K562 (cell line): ENCODE data around the gene TEAD4. TPM values are rescaled to one million over a fixed set of nuclear protein-coding genes. Genes with fewer than 3 reads are reported as not detected.

ENCODE experiments used
- ATAC-seq: fragments of 200-7000 bp; cut with Tn5 transposase; 3 replicates; pipeline ENCODE4 v1.9.1; 2020; ENCODE audit warnings: moderate library complexity
- BruUV-seq: library from RNA; stranded (reverse); fragments of 400-500 nt; replicated peaks from 2 replicates; lab custom pipeline; 2021; lab: Mats Ljungman, UMichigan
- CTCF ChIA-PET: fragments of 300-600 bp; formaldehyde crosslinking; extraction: SDS; loops from one replicate; lab custom pipeline; 2021; ENCODE audit warnings: low intra/inter-chr PET ratio; lab: Yijun Ruan, JAX
- POLR2A ChIA-PET: fragments of 300-600, 350-650 bp; sonication (Branson Sonifier 250); formaldehyde crosslinking; extraction: SDS; loops from one replicate; lab custom pipeline; 2021; ENCODE audit warnings: antibody characterized with exemption, inconsistent platforms; lab: Yijun Ruan, JAX
- DNase-seq, 4 experiments: peaks; one replicate each; pipeline versions ENCODE4 v3.0.0 to v3.0.0-alpha.2; 2011 to 2018; ENCODE audit warnings: low spot score in 3 of 4, mixed read lengths in 3 of 4; ENCODE audit errors: extremely low read depth in 1 of 4
- FAIRE-seq: peaks from 2 replicates; lab custom pipeline; 2011; peaks lifted over from hg19 to GRCh38; lab: Jason Lieb, UNC
- H2AFZ ChIP-seq: 2 replicates; pipeline ENCODE4 v1.6.0; 2011; ENCODE audit warnings: low read depth, low read length, control low read depth, inconsistent platforms
- H3K27ac ChIP-seq: fragments of 200-600 bp; 3 replicates; pipeline ENCODE4 v1.8.0; 2011; ENCODE audit warnings: low read depth, mild to moderate bottlenecking, control low read depth, inconsistent platforms, low read length, moderate library complexity, mixed read lengths; ENCODE audit errors: extremely low read depth
- H3K27me3 ChIP-seq, 2 experiments: fragments of 300-600 bp in 1 of 2; 2 replicates in 1 of 2; 3 replicates in 1 of 2; pipeline versions ENCODE4 v1.6.0 to v1.8.0; 2011; ENCODE audit warnings: inconsistent platforms in 2 of 2, low read length in 2 of 2, mild to moderate bottlenecking in 1 of 2, mixed read lengths in 1 of 2, moderate library complexity in 1 of 2; ENCODE audit not compliant: control insufficient read depth in 2 of 2, insufficient read depth in 2 of 2
- H3K36me3 ChIP-seq: fragments of 300-600 bp; 3 replicates; pipeline ENCODE4 v1.8.0; 2011; ENCODE audit warnings: mild to moderate bottlenecking, low read length, inconsistent platforms; ENCODE audit not compliant: control insufficient read depth, insufficient read depth
- H3K4me1 ChIP-seq, 2 experiments: fragments of 200-600 bp in 1 of 2; replicated peaks in 1 of 2; 2 replicates in 1 of 2; 3 replicates in 1 of 2; pipeline versions ENCODE4 v1.5.1 to v1.8.0; 2011; ENCODE audit warnings: inconsistent platforms in 2 of 2, low read length in 2 of 2, mild to moderate bottlenecking in 1 of 2, mixed read lengths in 1 of 2, moderate library complexity in 1 of 2; ENCODE audit not compliant: control insufficient read depth in 2 of 2, insufficient read depth in 2 of 2
- H3K4me2 ChIP-seq: 2 replicates; pipeline ENCODE4 v1.6.1; 2011; ENCODE audit warnings: low read length, control low read depth, inconsistent platforms, mixed read lengths; ENCODE audit not compliant: insufficient read depth
- H3K4me3 ChIP-seq: fragments of 200-600 bp; sonication (generic), shearing (Covaris generic); 2 replicates; pipeline ENCODE4 v1.5.1; 2016; ENCODE audit warnings: control low read depth, inconsistent platforms
- H3K79me2 ChIP-seq: fragments of 200-600 bp; 3 replicates; pipeline ENCODE4 v1.8.0; 2011; ENCODE audit warnings: low read length, inconsistent platforms; ENCODE audit not compliant: control insufficient read depth, insufficient read depth
- H3K9ac ChIP-seq, 2 experiments: 2 replicates each; pipeline versions ENCODE4 v1.6.0 to v1.6.1; 2011; ENCODE audit warnings: low read depth in 2 of 2, low read length in 2 of 2, control low read depth in 1 of 2, inconsistent platforms in 1 of 2, mild to moderate bottlenecking in 1 of 2, mixed read lengths in 1 of 2; ENCODE audit not compliant: insufficient read depth in 1 of 2
- H3K9me1 ChIP-seq: one replicate; pipeline ENCODE4 v1.6.0; 2011; ENCODE audit warnings: inconsistent platforms, mild to moderate bottlenecking, low read length, moderate library complexity; ENCODE audit not compliant: control insufficient read depth, insufficient read depth
- H3K9me3 ChIP-seq: replicated peaks from 2 replicates; pipeline ENCODE4 v1.5.1; 2011; ENCODE audit warnings: low read depth, low read length, inconsistent platforms; ENCODE audit not compliant: control insufficient read depth, insufficient read depth
- H4K20me1 ChIP-seq: replicated peaks from 2 replicates; pipeline ENCODE4 v1.6.1; 2011; ENCODE audit warnings: low read length, inconsistent platforms, mixed read lengths; ENCODE audit not compliant: control insufficient read depth, insufficient read depth
- CHD4 ChIP-seq: fragments of 200-600 bp; sonication (generic); IDR thresholded peaks from 3 replicates; pipeline ENCODE4 v1.6.1; 2012; ENCODE audit warnings: low read depth, mild to moderate bottlenecking, mixed read lengths, low read length, inconsistent platforms; ENCODE audit not compliant: insufficient read depth, insufficient replicate concordance, poor library complexity, severe bottlenecking
- CTCF ChIP-seq, 3 experiments: IDR thresholded peaks in 2 of 3; conservative IDR thresholded peaks in 1 of 3; 2 replicates each; pipeline ENCODE4 v1.5.1; 2011 to 2012; ENCODE audit warnings: low read length in 3 of 3, mild to moderate bottlenecking in 3 of 3, control low read depth in 2 of 3, improper control_type of control experiment in 1 of 3, inconsistent platforms in 1 of 3, low read depth in 1 of 3, mixed read lengths in 1 of 3, moderate library complexity in 1 of 3; ENCODE audit not compliant: insufficient read depth in 2 of 3
- E2F3 ChIP-seq: fragments of 250-450 bp; sonication (Bioruptor Pico); IDR thresholded peaks from 2 replicates; pipeline ENCODE4 v1.4.0; 2020; ENCODE audit warnings: mild to moderate bottlenecking
- MEIS2 ChIP-seq: fragments of 450-650 bp; IDR thresholded peaks from 2 replicates; pipeline ENCODE4 v1.6.1; 2014; ENCODE audit warnings: mild to moderate bottlenecking; ENCODE audit not compliant: partially characterized antibody
- PKNOX1 ChIP-seq: fragments of 450-650 bp; IDR thresholded peaks from 2 replicates; pipeline ENCODE4 v1.6.1; 2016
- POLR2AphosphoS5 ChIP-seq: IDR thresholded peaks from 2 replicates; pipeline ENCODE4 v1.6.1; 2011; ENCODE audit warnings: mild to moderate bottlenecking, low read depth, low read length, moderate library complexity; ENCODE audit not compliant: control insufficient read depth, insufficient read depth
- SMC3 ChIP-seq: conservative IDR thresholded peaks from 2 replicates; pipeline ENCODE4 v1.6.1; 2011; ENCODE audit warnings: low read depth, low read length, improper control_type of control experiment; ENCODE audit not compliant: insufficient read depth
- ZNF316 ChIP-seq: fragments of 450-650 bp; IDR thresholded peaks from 2 replicates; pipeline ENCODE4 v1.6.1; 2016
- WGBS: fragments of 100-300 bp; shearing (Covaris generic); methylation state at CpG from one replicate; pipeline ENCODE4 v1.1.6; 2016; ENCODE audit warnings: low coverage, mixed read lengths; ENCODE audit not compliant: insufficient coverage; ENCODE audit errors: missing lambda C conversion rate; 5-methylcytosine and 5-hydroxymethylcytosine counted together
- in situ Hi-C: fragments of 300-500 bp; cut with MboI; formaldehyde crosslinking; loops from 4 replicates; pipeline ENCODE4 v1.15.0; 2018; ENCODE audit warnings: inconsistent platforms, mixed read lengths
- intact Hi-C: fragments of 100-400 bp; cut with micrococcal nuclease; formaldehyde crosslinking; loops from 2 replicates; pipeline ENCODE4 v1.14.2; 2022
- polyA plus RNA-seq, 8 experiments: library from polyadenylated mRNA; depleted of rRNA in 4 of 8; stranded (reverse) in 5 of 8; unstranded in 3 of 8; fragments of >200 nt; fragmentation: Nextera tagmentation in 2 of 8; fragmentation: Illumina TruSeq in 1 of 8; extraction: Ambion mirVana in 2 of 8; extraction: Trizol in 1 of 8; gene quantifications; 2 replicates each; pipeline versions ENCODE4 v1.2.1 to v1.2.3, GENCODE V29; 2011 to 2014; ENCODE audit warnings: inconsistent platforms in 1 of 8, missing spikeins in 1 of 8
- total RNA-seq, 7 experiments: library from RNA; depleted of rRNA in 6 of 7; stranded (reverse); fragments of >200 nt in 6 of 7; fragmentation: Illumina TruSeq in 2 of 7; extraction: Trizol in 2 of 7; gene quantifications; 2 replicates each; pipeline versions ENCODE4 v1.2.1 to v1.2.3, GENCODE V29; 2011 to 2021; ENCODE audit warnings: low replicate concordance in 1 of 7

The TEAD4 gene
- total and polyA plus RNA-seq, 9 of the 15 experiments (the other 6 are each of a cell fraction or from before 2014, with no cell fraction given) = 0.82 to 40.0 (median 17.0) TPM

- TF ChIP-seq POLR2AphosphoS5 = no peak
- no peak for TF ChIP-seq CHD4
These were observed 74.3 kb downstream of the TEAD4 start (continued) for GRCh38 chr12:3033539-3033867.

- Histone ChIP-seq H3K27ac (no peak overlapping the region), H2AFZ (no peak overlapping the region), H3K9ac (no peak overlapping the region), H3K9me1 (no peaks in the 10 kb centered on the region), H3K4me3 (no peak overlapping the region), H3K4me2 (no peak overlapping the region), H4K20me1 (no peaks in the 10 kb centered on the region), H3K36me3 (peaks cover 30% of the 10 kb centered on the region; the same call in 2 of the 3 replicates), H3K79me2 (no peaks in the 10 kb centered on the region), H3K4me1 (peaks cover 0 to 15% of the 10 kb centered on the region in 2 experiments; a peak in 2 of 5 replicates), H3K27me3 (no peaks in the 10 kb centered on the region), H3K9me3 (no peaks in the 10 kb centered on the region)
- WGBS = 49% methylated on average over 6 of the region's 10 CpGs
- ChIA-PET POLR2A (interaction anchor here (0.6 kb wide), 1 partner anchor 170 kb away, joined by 3 read pairs; no protein-coding TSS in a partner anchor), CTCF (interaction anchor here (0.6 to 0.8 kb wide), 3 partner anchors 94 to 188 kb away, joined by 3 to 4 read pairs (median 4); no protein-coding TSS in a partner anchor)
- DNase-seq (peak; percentile 67 to 74 (median 70)), ATAC-seq (peak; percentile 97), FAIRE-seq (peak; percentile 78)
- in situ Hi-C loops = loop anchor here (10.0 kb wide), 1 partner anchor 159 kb away; the partner anchor contains the start of genes FOXM1 and RHNO1
- intact Hi-C loops = no loop called here
- BruUV-seq = no TSS peak
- TF ChIP-seq PKNOX1 (0 out of 2 replicates have a peak, but pooled peaks have one; percentile 7), SMC3 (peak; percentile 48), ZNF316 (no peak), CTCF (IDR thresholded peaks at IDR 0.05 in 2 of 3, conservative IDR thresholded peaks at IDR 0.05 in 1 of 3; ENCODE audit: insufficient read depth in 2 of 3, low read depth in 1 of 3, low read length in 3 of 3) (peak; percentile 68 to 75 (median 68)), MEIS2 (peak; percentile 65), E2F3 (CRISPR knock-in tag) (no peak)
These were observed 75.0 kb downstream of the TEAD4 start for GRCh38 chr12:3034067-3034750.
